ENCODE measurements around the gene TK1.
"Not testable (repeated sequence)": the region's sequence is repeated elsewhere in the genome, so short reads cannot be mapped to it uniquely, and the experiment has no call there.

TK1 gene, protein sequence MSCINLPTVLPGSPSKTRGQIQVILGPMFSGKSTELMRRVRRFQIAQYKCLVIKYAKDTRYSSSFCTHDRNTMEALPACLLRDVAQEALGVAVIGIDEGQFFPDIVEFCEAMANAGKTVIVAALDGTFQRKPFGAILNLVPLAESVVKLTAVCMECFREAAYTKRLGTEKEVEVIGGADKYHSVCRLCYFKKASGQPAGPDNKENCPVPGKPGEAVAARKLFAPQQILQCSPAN

DNA sequence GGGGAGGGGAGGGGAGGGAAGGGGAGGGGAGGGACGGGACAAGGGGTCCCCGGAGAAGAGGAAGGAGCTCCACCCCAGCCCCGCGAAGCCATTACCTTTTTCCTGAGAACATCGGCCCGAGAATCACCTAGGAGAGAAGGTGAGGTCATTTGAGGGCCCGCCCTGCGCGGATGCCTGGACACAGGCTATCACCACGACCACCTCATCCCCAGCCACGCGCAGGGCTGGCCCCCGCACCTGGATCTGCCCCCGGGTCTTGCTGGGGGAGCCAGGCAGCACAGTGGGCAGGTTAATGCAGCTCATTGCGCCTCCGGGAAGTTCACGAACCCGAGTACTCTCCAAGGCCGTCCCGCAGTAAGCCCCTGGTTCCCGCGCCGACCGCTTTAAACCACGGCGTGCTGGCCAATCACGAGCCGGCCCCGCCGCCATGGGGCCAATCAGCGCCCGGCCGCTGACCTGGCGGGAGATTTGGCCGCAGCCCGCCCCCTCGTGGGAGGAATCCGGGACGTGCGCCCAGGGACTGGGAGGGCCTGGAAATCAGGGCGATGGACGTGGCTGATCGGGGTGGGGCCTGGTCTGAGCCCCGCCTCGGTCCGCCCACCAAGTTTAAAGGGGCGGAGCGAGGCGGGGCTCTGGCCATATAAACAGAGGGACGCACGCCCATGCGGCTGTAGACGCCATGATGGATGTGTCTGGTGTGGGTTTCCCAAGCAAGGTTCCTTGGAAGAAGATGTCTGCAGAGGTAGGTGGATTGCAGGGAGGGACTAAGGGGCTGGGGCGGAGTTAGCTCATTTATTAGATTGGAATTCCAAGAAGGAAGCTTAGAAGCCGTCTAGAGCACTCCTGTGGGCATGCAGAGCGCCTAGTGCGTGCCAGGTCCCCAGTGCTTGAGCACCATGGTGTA lies at the start of gene TK1, which contains the start of gene AFMID:
Gene TK1 (minus strand): TSS at position 361 of the 904 bp plus-strand sequence. CDS start 58 bp downstream, at position 303.
Gene AFMID (plus strand): TSS at position 671 of the 904 bp plus-strand sequence. CDS start 9 bp downstream, at position 680.
- no peak within 1 kb of the TSS for H3K9ac ChIP-seq (ENCODE audit: low read length)
- no peak within 1 kb of the TSS for H3K27ac ChIP-seq (ENCODE audit: low read depth, low read length)
- H3K9me3 ChIP-seq (ENCODE audit: low read length), result no peaks in the 10 kb centered on the region
- H3K4me3 ChIP-seq (ENCODE audit: low read depth in 1 of 2, low read length in 2 of 2), result peak within 1 kb of the TSS; percentile 57 to 66
- H3K27me3 ChIP-seq (ENCODE audit: control insufficient read depth in 1 of 2, insufficient read depth in 2 of 2, low read length in 2 of 2), result no peaks in the 10 kb centered on the region
- peaks cover 23% of the 10 kb centered on the region for H3K4me1 ChIP-seq (ENCODE audit: insufficient read depth, low read length)
- no peaks in the 10 kb centered on the region for H3K36me3 ChIP-seq (ENCODE audit: insufficient read depth, low read length)

DNA sequence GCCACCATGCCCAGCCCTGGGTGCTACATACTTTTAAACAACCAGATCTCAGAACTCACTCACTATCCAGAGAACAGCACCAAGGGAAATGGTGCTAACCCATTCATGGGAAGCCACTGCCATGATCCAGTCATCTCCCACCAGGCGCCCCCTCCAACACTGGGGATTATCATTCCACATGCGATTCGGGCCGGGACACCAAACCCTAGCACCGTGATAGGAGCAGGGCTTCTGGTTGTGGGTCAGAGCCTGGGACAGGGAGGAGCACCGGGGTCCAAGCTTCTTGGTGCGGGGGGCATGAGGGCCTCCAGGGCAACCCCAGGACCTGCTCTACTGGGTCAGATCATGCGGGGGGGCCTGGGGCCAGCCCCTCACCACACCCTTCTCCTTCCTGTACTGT lies 49.0 kb upstream of the TK1 start:
- no peak overlapping the region for H3K4me3 ChIP-seq (ENCODE audit: low read depth in 1 of 2, low read length in 2 of 2)
- H3K27me3 ChIP-seq (ENCODE audit: control insufficient read depth in 1 of 2, insufficient read depth in 2 of 2, low read length in 2 of 2), result peaks cover 0 to 20% of the 10 kb centered on the region in 2 donors
- H3K9ac ChIP-seq (ENCODE audit: low read length), result no peak overlapping the region
- no peak overlapping the region for H3K27ac ChIP-seq (ENCODE audit: low read depth, low read length)
- H3K36me3 ChIP-seq (ENCODE audit: insufficient read depth, low read length), result no peaks in the 10 kb centered on the region
- no peaks in the 10 kb centered on the region for H3K4me1 ChIP-seq (ENCODE audit: insufficient read depth, low read length)
- no peaks in the 10 kb centered on the region for H3K9me3 ChIP-seq (ENCODE audit: low read length)

DNA sequence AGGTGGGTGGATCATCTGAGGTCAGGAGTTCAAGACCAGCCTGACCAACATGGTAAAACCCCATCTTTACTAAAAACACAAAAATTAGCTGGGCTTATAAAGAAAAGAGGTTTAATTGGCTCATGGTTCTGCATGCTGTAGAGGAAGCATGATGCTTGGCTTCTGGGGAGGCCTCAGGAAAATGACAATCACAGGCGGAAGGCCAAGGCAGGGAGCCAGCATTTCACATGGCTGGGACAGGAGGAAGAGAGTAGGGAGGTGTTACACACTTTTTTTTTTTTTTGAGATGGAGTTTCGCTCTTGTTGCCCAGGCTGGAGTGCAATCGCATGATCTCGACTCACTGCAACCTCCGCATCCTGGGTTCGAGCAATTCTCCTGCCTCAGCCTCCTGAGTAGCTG lies 48.2 kb upstream of the TK1 start:
- H3K9ac ChIP-seq (ENCODE audit: low read length); H3K4me3 ChIP-seq (ENCODE audit: low read depth in 1 of 2, low read length in 2 of 2); H3K36me3 ChIP-seq (ENCODE audit: insufficient read depth, low read length); H3K9me3 ChIP-seq (ENCODE audit: low read length); H3K4me1 ChIP-seq (ENCODE audit: insufficient read depth, low read length); H3K27ac ChIP-seq (ENCODE audit: low read depth, low read length): not testable (repeated sequence)
- H3K27me3 ChIP-seq (ENCODE audit: control insufficient read depth in 1 of 2, insufficient read depth in 2 of 2, low read length in 2 of 2), result peaks cover 0 to 20% of the 10 kb centered on the region in 2 donors

DNA sequence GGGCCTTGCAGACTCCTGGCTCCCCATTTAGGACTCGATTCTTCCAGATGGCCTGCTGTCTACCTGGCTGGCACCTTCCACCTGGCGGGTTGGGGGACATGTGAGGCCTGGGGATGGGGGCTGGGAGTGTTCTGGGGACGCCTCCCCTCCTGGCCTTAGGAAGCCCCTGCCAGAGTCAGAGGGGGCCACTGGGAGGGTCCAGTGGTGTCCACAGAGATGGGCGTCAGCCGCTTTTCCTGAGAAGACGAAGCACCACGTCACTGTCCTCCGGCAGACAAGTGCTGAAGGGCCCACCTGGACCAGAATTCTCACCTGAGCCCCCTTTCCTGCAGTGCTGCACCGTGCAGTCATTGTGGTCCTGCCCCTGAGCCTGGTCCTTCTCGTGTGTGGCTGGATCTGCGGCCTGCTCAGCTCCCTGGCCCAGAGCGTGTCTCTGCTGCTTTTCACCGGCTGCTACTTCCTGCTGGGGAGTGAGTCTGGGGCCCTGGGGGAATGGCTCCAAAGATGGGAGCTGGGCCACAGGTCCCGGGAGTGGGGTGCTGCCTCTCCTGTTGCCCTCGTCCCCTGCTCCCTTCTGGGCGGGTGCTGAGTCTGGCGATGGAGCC lies 47.5 kb upstream of the TK1 start:
- Histone ChIP-seq H3K4me1 (ENCODE audit: insufficient read depth, low read length) (no peaks in the 10 kb centered on the region), H3K27ac (ENCODE audit: low read depth, low read length) (no peak overlapping the region), H3K4me3 (ENCODE audit: low read depth in 1 of 2, low read length in 2 of 2) (no peak overlapping the region), H3K9me3 (ENCODE audit: low read length) (no peaks in the 10 kb centered on the region), H3K36me3 (ENCODE audit: insufficient read depth, low read length) (no peaks in the 10 kb centered on the region), H3K27me3 (ENCODE audit: control insufficient read depth in 1 of 2, insufficient read depth in 2 of 2, low read length in 2 of 2) (peaks cover 0 to 18% of the 10 kb centered on the region in 2 donors), H3K9ac (ENCODE audit: low read length) (no peak overlapping the region)

DNA sequence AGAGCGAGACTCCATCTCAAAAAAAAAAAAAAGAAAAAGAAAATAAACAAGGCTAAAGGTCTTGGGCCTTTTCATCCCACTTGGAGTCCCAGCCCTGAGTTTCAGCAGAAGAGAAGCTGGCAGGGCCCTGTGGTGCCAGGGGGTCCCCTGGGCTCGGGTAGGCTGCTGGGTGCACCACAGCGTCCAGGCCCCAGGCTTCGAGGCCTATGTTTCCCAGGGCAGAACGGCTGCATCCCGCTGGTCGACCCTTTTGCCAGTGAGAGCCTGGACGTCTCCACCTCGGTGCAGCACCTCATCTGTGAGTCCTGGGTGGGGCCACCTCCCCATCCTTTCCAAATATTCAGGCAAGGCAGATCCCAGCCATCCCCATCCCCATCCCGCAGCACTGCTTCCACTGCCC lies 46.8 kb upstream of the TK1 start:
- Histone ChIP-seq H3K27me3 (ENCODE audit: control insufficient read depth in 1 of 2, insufficient read depth in 2 of 2, low read length in 2 of 2) (peaks cover 0 to 16% of the 10 kb centered on the region in 2 donors), H3K27ac (ENCODE audit: low read depth, low read length) (no peak overlapping the region), H3K9ac (ENCODE audit: low read length) (no peak overlapping the region), H3K36me3 (ENCODE audit: insufficient read depth, low read length) (no peaks in the 10 kb centered on the region), H3K4me1 (ENCODE audit: insufficient read depth, low read length) (no peaks in the 10 kb centered on the region), H3K4me3 (ENCODE audit: low read depth in 1 of 2, low read length in 2 of 2) (no peak overlapping the region), H3K9me3 (ENCODE audit: low read length) (no peaks in the 10 kb centered on the region)

DNA sequence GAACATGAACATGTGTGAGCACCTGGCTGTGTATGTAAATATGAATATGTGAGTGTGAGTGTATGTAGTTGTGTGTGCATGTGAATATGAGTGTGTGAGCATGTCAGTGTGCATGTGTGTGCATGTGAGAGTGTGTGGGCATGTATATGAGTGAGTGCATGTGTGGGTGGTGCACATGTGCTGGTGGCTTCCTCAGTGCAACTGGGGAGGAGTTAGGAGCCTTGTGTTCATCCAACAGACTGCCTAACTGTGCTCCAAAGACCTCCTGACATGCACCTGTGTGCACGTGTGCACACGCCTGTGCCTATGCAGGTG lies 46.0 kb upstream of the TK1 start:
- Histone ChIP-seq H3K27me3 (ENCODE audit: control insufficient read depth in 1 of 2, insufficient read depth in 2 of 2, low read length in 2 of 2) (peaks cover 0 to 16% of the 10 kb centered on the region in 2 donors), H3K4me1 (ENCODE audit: insufficient read depth, low read length) (no peaks in the 10 kb centered on the region)

DNA sequence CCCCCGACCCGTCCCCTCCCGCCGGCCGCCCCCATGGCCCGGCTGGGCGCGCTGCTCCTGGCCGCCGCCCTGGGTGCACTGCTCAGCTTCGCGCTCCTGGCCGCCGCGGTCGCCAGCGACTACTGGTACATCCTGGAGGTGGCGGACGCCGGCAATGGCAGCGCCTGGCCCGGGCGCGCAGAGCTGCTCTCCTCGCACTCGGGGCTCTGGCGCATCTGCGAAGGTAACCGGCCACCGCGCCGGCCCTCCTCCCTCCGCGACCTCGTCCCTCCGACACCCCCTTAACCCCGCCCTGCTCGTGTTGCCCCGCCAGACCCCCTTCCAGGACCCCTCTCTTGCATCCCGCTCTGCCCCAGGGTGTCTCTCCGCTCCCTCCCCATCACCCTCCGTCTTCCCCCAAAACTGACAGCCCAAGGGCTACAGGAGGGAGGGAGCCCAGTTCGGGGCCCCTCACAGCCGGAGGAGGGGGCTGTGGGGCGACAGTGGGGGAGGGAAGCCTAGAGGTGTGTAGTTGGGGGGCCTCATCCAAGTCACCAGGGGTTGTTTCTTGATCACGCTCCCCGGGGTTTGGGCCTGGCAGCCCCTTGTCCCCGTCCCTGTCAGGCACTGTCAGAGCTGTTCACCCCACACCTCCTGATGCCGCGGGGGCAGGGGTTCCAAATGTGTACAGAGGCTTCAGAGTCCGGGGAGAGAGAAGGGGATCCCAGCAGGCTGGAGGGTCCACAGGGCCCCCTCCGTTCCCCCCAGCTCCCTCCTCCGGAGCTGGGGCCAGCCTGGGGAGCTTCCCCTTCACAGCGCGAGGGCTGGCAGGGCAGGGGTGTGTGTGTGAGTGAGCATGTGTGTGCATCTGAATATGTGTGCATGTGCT lies 45.4 kb upstream of the TK1 start:
- Histone ChIP-seq H3K36me3 (ENCODE audit: insufficient read depth, low read length) (no peaks in the 10 kb centered on the region), H3K9me3 (ENCODE audit: low read length) (no peaks in the 10 kb centered on the region), H3K9ac (ENCODE audit: low read length) (no peak overlapping the region), H3K27ac (ENCODE audit: low read depth, low read length) (no peak overlapping the region), H3K4me1 (ENCODE audit: insufficient read depth, low read length) (no peaks in the 10 kb centered on the region), H3K27me3 (ENCODE audit: control insufficient read depth in 1 of 2, insufficient read depth in 2 of 2, low read length in 2 of 2) (peaks cover 0 to 16% of the 10 kb centered on the region in 2 donors), H3K4me3 (ENCODE audit: low read depth in 1 of 2, low read length in 2 of 2) (no peak overlapping the region)

More for the DNA sequence above, 46.0 kb upstream of the TK1 start:
- no peaks in the 10 kb centered on the region for H3K9me3 ChIP-seq (ENCODE audit: low read length)
- no peak overlapping the region for H3K9ac ChIP-seq (ENCODE audit: low read length)
- H3K4me3 ChIP-seq (ENCODE audit: low read depth in 1 of 2, low read length in 2 of 2), result no peak overlapping the region
- H3K36me3 ChIP-seq (ENCODE audit: insufficient read depth, low read length), result no peaks in the 10 kb centered on the region
- no peak overlapping the region for H3K27ac ChIP-seq (ENCODE audit: low read depth, low read length)

DNA sequence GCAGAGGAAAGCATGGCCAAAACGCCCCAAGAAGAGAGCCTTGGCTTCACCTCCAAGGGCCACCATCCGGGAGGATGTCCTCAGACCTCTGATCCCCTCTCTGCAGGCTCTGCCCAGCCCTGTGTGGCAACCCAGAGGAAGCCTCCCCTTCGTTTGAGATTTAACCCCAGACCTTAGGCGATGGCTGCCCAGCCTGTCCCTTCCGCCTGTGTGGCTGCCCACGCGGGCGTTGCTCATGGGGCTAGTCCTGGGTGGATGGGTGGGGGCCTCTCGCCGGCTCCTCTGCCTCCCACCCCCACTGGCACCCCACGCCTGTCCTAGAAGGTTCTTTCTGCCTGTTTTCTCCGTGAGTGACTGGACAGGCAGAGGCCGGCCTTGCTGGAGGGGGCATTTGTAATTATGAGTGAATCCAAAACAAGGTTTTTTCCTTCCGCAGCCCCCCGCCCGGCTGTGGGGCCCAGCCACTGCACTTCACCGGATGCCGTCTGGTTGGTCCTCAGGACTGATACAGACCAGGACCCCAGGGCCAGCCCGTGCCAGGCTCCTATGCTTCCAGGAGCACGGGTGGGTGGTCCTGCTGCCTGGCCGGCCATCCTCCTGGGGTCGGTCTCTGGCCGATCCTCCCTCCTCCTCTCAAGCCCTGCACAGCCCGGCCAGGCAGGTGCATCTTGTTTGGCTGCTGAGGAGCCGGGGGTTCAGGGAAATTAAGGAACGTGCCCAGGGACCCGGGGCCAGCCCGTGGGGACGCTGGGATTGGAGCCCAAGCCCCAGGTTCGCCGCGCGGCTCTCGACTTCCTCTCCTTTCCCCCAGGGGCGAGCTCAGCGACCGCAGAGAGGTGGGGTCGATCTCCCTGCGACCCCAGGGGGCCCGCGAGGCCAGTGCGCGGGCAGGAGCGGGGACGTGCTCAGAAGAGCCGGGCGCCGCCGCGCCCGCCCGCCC lies 44.4 kb upstream of the TK1 start, which contains the start of gene TMEM235:
Gene TMEM235 (plus strand): TSS at position 636 of the 940 bp plus-strand sequence. CDS start 393 bp downstream, outside the sequence.
- Histone ChIP-seq H3K27me3 (ENCODE audit: control insufficient read depth in 1 of 2, insufficient read depth in 2 of 2, low read length in 2 of 2) (peaks cover 0 to 16% of the 10 kb centered on the region in 2 donors), H3K4me3 (ENCODE audit: low read depth in 1 of 2, low read length in 2 of 2) (no peak within 1 kb of the TSS), H3K9ac (ENCODE audit: low read length) (no peak within 1 kb of the TSS), H3K4me1 (ENCODE audit: insufficient read depth, low read length) (no peaks in the 10 kb centered on the region), H3K9me3 (ENCODE audit: low read length) (no peaks in the 10 kb centered on the region), H3K36me3 (ENCODE audit: insufficient read depth, low read length) (no peaks in the 10 kb centered on the region), H3K27ac (ENCODE audit: low read depth, low read length) (no peak within 1 kb of the TSS)

DNA sequence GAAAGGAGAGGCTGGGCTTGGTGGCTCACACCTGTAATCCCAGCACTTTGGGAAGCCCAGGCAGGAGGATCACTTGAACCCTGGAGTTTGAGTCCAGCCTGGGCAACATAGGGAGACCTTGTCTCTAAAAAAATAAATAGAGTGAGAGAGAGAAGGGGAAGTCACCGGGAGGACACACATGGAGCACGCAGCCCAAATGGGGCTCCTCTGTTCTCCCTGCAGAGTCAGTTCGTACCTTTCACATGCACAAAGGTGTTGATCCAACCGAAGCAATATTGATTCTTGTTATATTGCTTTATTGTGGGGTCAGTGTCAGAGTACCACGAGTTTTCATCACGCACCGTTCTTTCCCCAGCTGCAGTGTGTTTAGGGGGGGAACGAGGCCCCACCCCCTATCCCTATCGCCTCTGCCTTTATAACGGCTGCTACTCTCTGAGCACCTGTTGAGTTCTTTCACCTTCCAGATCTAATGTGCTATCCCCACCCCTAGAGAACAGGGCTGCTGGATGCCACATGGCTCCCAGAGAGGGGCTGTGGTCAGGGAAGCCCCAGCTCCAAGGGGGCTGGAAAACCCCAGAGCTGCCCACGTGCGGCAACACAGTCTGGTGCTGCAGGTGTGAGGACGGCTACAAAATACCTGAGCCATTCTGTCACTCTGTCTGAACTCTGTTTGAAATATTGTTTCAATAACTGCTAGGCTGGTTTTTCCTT lies 43.6 kb upstream of the TK1 start:
- Histone ChIP-seq H3K9ac (ENCODE audit: low read length) (no peak overlapping the region), H3K27me3 (ENCODE audit: control insufficient read depth in 1 of 2, insufficient read depth in 2 of 2, low read length in 2 of 2) (peaks cover 0 to 16% of the 10 kb centered on the region in 2 donors)

DNA sequence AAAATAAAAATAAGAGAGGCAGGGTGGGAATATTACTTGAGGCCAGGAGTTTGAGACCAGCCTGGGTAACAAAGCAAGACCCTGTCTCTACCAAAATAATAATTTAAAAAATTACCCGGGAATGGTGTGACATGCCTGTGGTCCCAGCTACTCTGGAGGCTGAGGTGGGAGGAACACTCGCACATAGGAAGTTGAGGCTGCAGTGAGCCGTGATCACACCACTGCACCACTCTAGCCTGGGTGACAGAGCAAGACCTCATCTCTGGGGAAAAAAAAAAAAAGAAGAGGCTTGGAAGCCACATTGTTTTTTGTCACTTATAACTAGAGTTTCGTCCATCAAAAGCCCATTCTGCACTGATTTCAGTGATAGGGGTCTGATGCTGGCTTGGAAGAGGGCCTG lies 41.3 kb upstream of the TK1 start:
- no peak overlapping the region for H3K27ac ChIP-seq (ENCODE audit: low read depth, low read length)
- H3K27me3 ChIP-seq (ENCODE audit: control insufficient read depth in 1 of 2, insufficient read depth in 2 of 2, low read length in 2 of 2), result peaks cover 0 to 16% of the 10 kb centered on the region in 2 donors
- no peak overlapping the region for H3K4me3 ChIP-seq (ENCODE audit: low read depth in 1 of 2, low read length in 2 of 2)
- H3K4me1 ChIP-seq (ENCODE audit: insufficient read depth, low read length), result no peaks in the 10 kb centered on the region
- H3K9me3 ChIP-seq (ENCODE audit: low read length), result no peaks in the 10 kb centered on the region
- no peaks in the 10 kb centered on the region for H3K36me3 ChIP-seq (ENCODE audit: insufficient read depth, low read length)
- no peak overlapping the region for H3K9ac ChIP-seq (ENCODE audit: low read length)

More for the DNA sequence above, 43.6 kb upstream of the TK1 start:
- Histone ChIP-seq H3K36me3 (ENCODE audit: insufficient read depth, low read length) (no peaks in the 10 kb centered on the region), H3K4me3 (ENCODE audit: low read depth in 1 of 2, low read length in 2 of 2) (no peak overlapping the region), H3K9me3 (ENCODE audit: low read length) (no peaks in the 10 kb centered on the region), H3K4me1 (ENCODE audit: insufficient read depth, low read length) (no peaks in the 10 kb centered on the region), H3K27ac (ENCODE audit: low read depth, low read length) (no peak overlapping the region)
